Colonic mucosa (tissue), 4 donors: ENCODE results near the gene UBR2. TPM values are rescaled to one million over a fixed set of nuclear protein-coding genes. Genes with fewer than 3 reads are reported as not detected.

Source experiments
- DNase-seq: peaks from one replicate; pipeline ENCODE4 v3.0.0-alpha.2; 2020
- H3K27ac ChIP-seq: fragments of 200-600 bp; one replicate; pipeline ENCODE4 v1.8.0; 2021
- H3K27me3 ChIP-seq: fragments of 200-600 bp; one replicate; pipeline ENCODE4 v1.8.0; 2021
- H3K36me3 ChIP-seq: fragments of 200-600 bp; one replicate; pipeline ENCODE4 v1.8.0; 2021
- H3K4me1 ChIP-seq: fragments of 200-600 bp; one replicate; pipeline ENCODE4 v1.8.0; 2021; ENCODE audit warnings: mild to moderate bottlenecking
- H3K4me3 ChIP-seq: fragments of 200-600 bp; one replicate; pipeline ENCODE4 v1.8.0; 2021
- H3K9ac ChIP-seq, 2 donors: one replicate each; pipeline ENCODE4 v1.7.0; 2013; ENCODE audit warnings: control low read depth in 2 of 2, low read depth in 2 of 2, low read length in 2 of 2
- H3K9me3 ChIP-seq: fragments of 200-600 bp; one replicate; pipeline ENCODE4 v1.8.0; 2021
- intact Hi-C: fragments of 100-400 bp; cut with DNase I; formaldehyde crosslinking; loops from one replicate; pipeline ENCODE4 v1.14.1; 2022
- total RNA-seq, 2 donors: library from RNA; stranded (reverse); fragmentation: NEBNext Ultra II Directional in 1 of 2; extraction: Animal tissue kit (Norgen Biotek cat#: 25700) in 1 of 2; gene quantifications; one replicate each; pipeline ENCODE4 v1.2.1, GENCODE V29; 2021
- TF ChIP-seq, protein P1 (sequence below): fragments of 200-600 bp; IDR thresholded peaks from one replicate; pipeline ENCODE4 v1.8.0; 2022; ENCODE audit warnings: antibody characterized with exemption, mild to moderate bottlenecking
- donor health status: healthy.
- donor health status: DM: no; HTN: no; CAD: no.
- donor health status: DM: no; HTN: no; CAD: no.

UBR2 gene
- total RNA-seq, 2 donors from 2014 or later: 33.0 to 42.3 TPM

DNA sequence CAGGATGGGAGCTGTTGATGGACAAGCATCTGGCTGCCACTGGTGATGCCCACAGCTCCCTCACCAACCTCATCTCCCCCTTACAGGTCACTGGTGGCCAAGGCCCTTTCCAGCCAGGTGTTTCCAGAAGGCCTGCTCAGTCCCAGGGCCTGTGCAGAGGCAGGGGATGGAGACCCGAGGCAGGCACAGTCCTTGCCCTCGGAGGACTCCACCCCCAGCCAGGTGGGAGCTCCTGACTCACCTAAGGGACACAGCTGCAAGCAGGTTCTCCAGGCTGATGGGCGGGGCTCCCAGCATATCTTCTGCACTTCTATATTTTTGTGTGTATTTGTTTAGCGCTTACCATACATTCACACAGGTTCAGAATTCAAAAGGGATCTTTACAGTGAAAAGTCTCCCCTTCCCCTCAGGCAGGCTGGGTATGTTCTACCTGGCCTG, 141.1 kb downstream of the UBR2 start:
- H3K27ac ChIP-seq: no peak overlapping the region
- no peaks in the 10 kb centered on the region for H3K36me3 ChIP-seq
- H3K4me1 ChIP-seq: no peaks in the 10 kb centered on the region
- H3K9me3 ChIP-seq: no peaks in the 10 kb centered on the region
- H3K4me3 ChIP-seq: no peak overlapping the region
- DNase-seq: no peak
- H3K27me3 ChIP-seq: no peaks in the 10 kb centered on the region
- no peak overlapping the region for H3K9ac ChIP-seq
- TF ChIP-seq, protein P1, sequence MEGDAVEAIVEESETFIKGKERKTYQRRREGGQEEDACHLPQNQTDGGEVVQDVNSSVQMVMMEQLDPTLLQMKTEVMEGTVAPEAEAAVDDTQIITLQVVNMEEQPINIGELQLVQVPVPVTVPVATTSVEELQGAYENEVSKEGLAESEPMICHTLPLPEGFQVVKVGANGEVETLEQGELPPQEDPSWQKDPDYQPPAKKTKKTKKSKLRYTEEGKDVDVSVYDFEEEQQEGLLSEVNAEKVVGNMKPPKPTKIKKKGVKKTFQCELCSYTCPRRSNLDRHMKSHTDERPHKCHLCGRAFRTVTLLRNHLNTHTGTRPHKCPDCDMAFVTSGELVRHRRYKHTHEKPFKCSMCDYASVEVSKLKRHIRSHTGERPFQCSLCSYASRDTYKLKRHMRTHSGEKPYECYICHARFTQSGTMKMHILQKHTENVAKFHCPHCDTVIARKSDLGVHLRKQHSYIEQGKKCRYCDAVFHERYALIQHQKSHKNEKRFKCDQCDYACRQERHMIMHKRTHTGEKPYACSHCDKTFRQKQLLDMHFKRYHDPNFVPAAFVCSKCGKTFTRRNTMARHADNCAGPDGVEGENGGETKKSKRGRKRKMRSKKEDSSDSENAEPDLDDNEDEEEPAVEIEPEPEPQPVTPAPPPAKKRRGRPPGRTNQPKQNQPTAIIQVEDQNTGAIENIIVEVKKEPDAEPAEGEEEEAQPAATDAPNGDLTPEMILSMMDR: no peak
- intact Hi-C loops: no loop called here

DNA sequence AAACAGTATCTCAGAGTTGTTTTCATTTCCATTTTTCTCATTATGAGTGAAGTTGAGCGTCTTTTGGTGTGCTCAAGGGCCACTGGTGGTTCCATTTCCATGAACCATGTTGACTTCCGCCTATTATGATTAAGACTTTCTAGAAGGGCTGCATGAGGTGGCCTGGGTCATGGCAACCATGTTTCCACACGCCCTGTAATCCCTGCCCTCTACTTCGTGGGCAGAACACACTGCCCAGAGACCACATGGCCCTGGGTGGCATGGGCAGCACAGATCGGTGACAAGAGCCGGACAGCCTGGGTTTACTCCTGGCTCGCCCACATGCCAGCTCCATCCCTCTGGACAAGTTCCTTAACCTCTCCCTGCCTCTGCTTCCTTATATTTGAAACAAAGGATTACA, 143.8 kb downstream of the UBR2 start:
- Histone ChIP-seq H3K27me3 (no peaks in the 10 kb centered on the region), H3K4me1 (no peaks in the 10 kb centered on the region), H3K4me3 (no peak overlapping the region), H3K9ac (no peak overlapping the region), H3K27ac (no peak overlapping the region), H3K9me3 (no peaks in the 10 kb centered on the region), H3K36me3 (no peaks in the 10 kb centered on the region)
- TF ChIP-seq, protein P1: no peak
- no peak for DNase-seq
- intact Hi-C loops: no loop called here

DNA sequence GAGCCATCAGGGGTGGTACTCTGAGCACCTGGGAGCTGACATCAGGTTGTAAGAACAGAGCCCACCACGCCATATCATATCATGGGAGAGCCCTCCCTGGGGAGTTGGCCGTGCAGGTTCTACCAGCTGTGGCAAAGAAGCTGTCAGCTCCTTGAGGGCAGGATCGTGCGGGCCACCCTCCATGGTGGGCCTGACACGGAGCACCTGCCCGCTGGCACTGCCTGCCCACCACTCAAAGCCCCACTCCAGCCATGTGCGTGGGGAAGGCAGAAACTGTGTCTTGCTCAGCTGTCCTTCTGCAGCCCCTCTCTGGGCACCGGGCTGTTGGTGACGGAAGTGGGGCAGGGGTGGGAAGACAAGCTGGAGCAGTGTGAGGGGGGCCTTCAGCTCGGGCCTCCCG, 144.3 kb downstream of the UBR2 start:
- no peak overlapping the region for H3K27ac ChIP-seq
- no peaks in the 10 kb centered on the region for H3K9me3 ChIP-seq
- no peaks in the 10 kb centered on the region for H3K4me1 ChIP-seq
- no peak overlapping the region for H3K9ac ChIP-seq
- no peak for DNase-seq
- no peaks in the 10 kb centered on the region for H3K36me3 ChIP-seq
- H3K27me3 ChIP-seq: no peaks in the 10 kb centered on the region
- TF ChIP-seq, protein P1: no peak
- intact Hi-C loops: no loop called here
- no peak overlapping the region for H3K4me3 ChIP-seq

DNA sequence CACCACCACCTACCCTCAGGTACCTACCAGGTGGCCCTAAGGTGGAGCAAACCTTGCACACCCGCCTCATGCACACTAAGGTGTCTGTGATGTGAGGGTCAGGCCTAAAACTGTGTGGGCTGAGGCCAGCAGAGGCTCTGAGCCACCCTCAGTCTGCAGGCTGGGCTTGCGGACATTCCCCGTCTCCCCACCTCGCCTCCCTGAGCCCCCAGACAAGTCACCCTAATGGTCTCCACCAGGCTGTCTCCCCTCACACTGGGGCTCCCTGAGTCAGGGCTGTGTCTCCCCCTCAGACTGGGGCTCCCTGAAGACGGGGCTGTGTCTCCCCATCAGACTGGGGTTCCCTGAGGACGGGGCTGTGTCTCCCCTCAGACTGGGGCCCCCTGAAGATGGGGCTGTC, 146.0 kb downstream of the UBR2 start:
- Histone ChIP-seq H3K27ac (no peak overlapping the region), H3K4me3 (no peak overlapping the region), H3K36me3 (no peaks in the 10 kb centered on the region), H3K9ac (no peak overlapping the region), H3K27me3 (no peaks in the 10 kb centered on the region), H3K4me1 (no peaks in the 10 kb centered on the region), H3K9me3 (no peaks in the 10 kb centered on the region)
- intact Hi-C loops: no loop called here
- no peak for DNase-seq
- TF ChIP-seq, protein P1: no peak

DNA sequence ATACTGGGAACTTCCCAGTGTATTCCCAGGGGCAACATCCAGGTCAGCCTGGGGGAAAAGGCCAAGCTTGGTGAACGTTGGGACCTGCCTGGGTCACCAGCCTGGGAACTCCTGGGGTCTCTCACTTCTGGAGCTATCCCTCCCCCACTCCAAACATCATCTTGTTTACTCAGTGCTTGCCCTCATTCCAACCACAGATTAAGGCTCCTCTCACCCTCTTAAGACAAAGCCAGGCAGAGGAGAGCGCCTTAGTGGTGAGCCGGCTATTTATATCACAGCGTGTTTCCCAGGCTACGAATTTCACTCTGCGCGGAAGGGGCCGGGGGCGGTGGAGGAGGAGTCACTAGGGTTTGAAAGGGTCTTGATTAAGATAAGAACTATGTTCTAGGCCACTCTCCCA, 146.5 kb downstream of the UBR2 start:
- intact Hi-C loops: no loop called here
- H3K9ac ChIP-seq: no peak overlapping the region
- no peaks in the 10 kb centered on the region for H3K27me3 ChIP-seq
- TF ChIP-seq, protein P1: no peak
- H3K4me1 ChIP-seq: no peaks in the 10 kb centered on the region
- no peaks in the 10 kb centered on the region for H3K36me3 ChIP-seq
- H3K9me3 ChIP-seq: no peaks in the 10 kb centered on the region
- H3K27ac ChIP-seq: no peak overlapping the region
- no peak for DNase-seq
- H3K4me3 ChIP-seq: no peak overlapping the region

DNA sequence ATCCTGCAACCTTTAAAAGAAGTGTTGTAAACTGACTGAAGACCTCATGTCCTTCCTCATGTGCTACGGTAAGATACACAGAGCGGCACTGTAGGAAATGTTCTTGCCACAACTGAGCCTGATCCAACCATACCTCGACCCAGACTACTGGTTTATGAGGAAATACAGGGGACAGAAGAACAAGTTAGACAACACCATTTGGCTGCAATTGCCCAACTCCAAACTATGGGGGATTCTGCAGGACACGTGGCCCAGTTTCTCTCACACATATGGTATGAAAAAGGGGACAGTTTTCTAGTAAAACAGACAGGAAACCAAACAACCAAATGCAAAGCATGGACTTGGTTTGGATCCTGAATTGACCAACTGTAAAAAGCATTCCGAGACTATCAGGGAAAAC, 148.1 kb downstream of the UBR2 start:
- intact Hi-C loops: no loop called here
- Histone ChIP-seq H3K36me3 (no peaks in the 10 kb centered on the region), H3K27ac (no peak overlapping the region)

More for the DNA sequence above, 148.1 kb downstream of the UBR2 start:
- Histone ChIP-seq H3K4me1 (no peaks in the 10 kb centered on the region), H3K27me3 (no peaks in the 10 kb centered on the region), H3K4me3 (no peak overlapping the region), H3K9me3 (no peaks in the 10 kb centered on the region), H3K9ac (no peak overlapping the region)
- TF ChIP-seq, protein P1: no peak
- DNase-seq: no peak
